NCI-H128 (cell line): ENCODE measurements around the gene SLC1A3.

Experiments
- DNase-seq: peaks from one replicate; lab custom pipeline; 2025; ENCODE audit not compliant: unreplicated experiment; lab: John Stamatoyannopoulos, UW

SLC1A3 gene

GRCh38 chr5:36599986-36600779 lies 6.2 kb upstream of the SLC1A3 start:
- no peak for DNase-seq

- DNase-seq, result no peak
These were observed 5.4 kb upstream of the SLC1A3 start for GRCh38 chr5:36600917-36601527.

DNA sequence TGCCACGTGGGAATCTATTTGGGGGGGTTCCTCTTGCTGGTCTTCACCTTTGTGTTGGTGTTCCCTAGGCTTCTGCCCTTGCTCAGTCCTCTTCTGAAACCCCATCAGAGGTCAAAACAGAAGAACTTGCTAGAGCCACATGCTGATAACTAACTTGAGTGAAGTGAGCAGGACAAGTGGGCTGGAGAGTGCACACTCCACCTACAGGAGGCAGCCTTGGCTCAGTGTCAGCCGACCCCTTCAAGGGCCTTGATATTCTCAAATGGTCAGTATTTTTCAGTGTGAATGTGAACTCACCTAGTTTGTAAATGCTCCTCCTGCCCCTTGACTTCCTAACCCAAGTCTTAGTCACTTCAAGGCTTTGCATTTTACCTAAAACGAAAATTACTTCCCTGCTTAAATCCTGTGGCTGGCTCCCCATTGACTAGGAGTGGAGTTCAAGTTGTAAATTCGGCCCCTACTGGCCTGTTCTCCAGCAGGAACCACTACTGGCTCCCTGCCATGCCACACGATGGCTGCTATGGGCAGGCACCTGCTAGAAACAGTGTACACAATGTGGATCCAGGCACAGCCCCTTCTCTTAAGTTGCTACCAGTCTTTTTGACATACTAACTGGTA lies 3.6 kb upstream of the SLC1A3 start:
- DNase-seq, result no peak

GRCh38 chr5:36605241-36605640 lies 1.2 kb upstream of the SLC1A3 start:
- no peak for DNase-seq

GRCh38 chr5:36606036-36606427 lies 374 bp upstream of the SLC1A3 start:
- DNase-seq, result no peak

DNA sequence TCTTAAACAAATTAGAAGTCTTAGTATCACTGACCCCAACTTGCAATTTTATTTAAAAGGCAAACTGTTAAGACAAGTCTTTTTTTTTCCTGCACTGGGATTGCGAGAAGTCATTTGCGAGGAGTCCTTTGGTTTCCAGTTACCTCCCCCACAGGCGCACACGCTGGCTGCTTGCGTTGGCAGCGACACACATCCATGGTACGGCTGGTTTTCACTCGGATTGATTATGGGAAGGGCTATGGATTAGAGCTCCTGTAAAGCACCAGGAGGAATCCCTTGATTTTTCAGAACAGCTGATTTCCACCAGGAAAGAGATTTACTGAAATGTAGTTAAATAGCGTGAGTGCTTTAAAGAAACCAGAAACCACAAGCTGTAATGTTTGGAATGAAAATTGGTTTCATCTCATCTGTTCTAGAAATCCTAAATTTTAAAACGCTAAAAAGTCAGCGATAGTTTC lies 737 bp downstream of the SLC1A3 start:
- no peak for DNase-seq

- DNase-seq, result no peak
These were observed 1.7 kb downstream of the SLC1A3 start for GRCh38 chr5:36607838-36608783.

DNA sequence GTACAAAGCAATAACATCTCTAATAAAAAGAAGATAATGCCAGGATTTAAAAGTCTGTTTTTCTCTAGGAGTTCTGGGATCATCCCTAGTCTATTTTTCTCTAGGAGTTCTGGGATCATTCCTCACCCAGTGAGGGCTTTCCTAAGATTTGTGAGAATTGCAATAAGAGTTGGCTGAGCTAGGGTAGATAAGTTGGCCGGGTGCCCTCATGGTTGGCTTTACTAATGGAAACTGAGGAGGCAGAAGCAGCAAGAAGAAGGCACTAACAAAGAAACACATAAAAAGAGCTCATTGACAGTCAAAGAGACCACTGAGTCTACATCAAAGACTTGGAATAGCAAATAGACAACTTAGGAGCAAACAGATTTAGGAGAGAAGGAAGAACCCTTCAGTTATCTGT lies 4.2 kb downstream of the SLC1A3 start:
- no peak for DNase-seq

DNA sequence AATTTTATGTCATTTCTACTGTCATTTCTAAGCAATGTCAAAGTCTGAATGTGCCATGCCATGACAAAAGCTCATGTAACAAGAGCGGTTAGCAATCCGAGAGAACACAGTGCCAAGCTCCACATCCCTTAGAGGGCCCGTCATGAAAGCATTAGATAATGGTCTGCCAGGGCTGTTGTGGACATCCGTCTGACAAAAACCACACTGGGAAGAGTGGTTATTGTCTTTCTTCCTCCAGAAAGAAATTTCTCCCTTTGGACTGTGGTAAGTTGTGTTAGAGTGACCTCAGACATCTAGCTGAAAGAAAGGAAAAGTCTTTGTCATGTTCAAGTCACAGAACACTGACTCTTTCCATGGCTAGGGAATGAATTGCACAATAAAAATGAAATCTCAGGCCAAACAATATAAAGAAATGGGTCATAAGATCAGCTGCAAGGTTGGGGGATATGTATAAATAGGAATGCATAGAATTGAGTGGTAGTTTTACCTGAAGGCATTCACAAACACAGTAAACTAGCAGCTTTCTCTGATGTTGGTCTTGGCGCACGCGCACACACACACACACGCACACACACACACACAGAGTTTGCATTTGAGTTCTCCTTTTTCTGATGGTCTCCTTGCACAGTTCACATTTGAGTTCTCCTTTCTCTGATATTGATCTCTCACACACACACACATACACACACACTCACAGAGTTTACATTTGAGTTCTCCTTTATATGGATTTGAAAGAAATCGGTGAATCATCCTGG lies 5.3 kb downstream of the SLC1A3 start:
- DNase-seq, result no peak

DNA sequence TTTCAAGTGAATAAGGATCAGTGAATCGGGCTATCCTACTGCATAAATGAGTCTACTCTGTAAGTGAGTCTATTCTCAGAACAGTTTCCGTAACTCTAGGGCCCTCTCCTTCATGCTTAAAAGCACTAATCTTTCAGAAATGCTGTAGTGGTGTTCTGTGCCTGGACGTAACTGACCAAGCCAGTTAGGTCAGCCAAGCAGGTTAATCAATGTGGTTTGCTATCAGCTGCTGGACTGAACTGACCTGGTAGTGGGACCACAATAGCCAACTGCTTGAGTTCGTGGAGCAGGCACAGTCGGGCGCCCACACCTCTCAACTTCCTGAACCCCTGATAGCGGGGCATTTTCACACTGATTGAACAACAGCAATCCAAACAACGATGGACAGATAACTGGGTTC lies 6.8 kb downstream of the SLC1A3 start:
- DNase-seq, result no peak

- DNase-seq, result no peak
These were observed 7.6 kb downstream of the SLC1A3 start for GRCh38 chr5:36613771-36614656.

- no peak for DNase-seq
These were observed 8.4 kb downstream of the SLC1A3 start for GRCh38 chr5:36614657-36615308.

- no peak for DNase-seq
These were observed 12.7 kb downstream of the SLC1A3 start for GRCh38 chr5:36619012-36619635.

DNA sequence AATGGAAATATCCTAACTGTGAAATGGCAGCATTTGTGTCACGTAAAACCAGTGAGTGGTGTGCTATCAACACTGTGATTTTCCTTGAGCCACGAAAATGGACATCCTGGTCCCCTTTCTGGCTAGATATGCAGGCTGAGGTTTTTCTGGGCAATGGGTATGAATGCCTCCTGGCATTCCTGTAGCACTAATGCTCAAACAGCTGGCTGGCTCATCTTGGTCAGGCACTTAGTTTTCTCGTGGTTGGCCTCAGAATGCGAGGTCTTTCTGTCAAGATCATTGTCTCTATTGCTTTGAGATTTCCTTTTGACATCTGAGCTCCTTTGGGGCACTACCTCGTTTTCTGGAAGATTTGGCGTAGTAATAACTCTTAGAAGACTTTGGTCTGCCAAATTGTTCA lies 15.6 kb downstream of the SLC1A3 start:
- DNase-seq, result no peak

DNA sequence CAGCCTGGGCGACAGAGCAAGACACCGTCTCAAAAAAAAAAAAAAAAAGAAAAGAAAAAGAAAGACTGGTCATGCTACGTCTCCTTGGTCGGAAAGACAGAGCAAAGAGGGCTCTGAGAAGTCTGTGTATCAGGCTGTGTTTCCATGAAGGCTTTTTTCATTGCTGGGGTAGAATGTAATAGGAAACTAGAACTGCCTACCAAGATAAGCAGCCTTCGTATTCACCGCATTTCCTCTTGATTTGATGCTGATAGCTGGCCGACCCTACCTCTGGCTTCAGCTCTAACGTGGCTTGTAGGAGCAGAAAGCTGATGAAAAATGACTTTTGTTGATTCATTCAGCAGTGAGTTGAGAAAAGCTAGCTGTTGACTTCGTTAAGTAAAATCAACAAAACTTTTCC lies 17.4 kb downstream of the SLC1A3 start:
- no peak for DNase-seq

DNA sequence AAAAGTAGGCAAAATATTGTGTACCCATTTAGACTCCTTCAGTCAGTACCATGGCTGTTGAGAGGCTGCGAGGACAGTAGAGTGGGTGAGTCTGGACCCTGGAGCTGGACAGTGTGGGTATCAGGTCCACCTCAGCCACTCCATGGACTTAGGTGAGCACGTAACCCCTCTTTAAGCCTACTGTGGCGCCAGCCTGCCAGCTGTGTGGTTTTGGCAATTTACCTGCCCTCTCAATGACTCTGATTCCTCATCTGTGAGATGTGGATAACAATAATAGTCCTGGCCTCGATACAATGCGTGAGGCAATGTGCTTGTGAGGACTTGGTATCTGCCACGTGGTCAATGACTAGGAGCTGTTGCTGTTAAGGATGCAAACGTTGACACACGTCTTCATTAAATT lies 17.9 kb downstream of the SLC1A3 start:
- DNase-seq, result no peak

GRCh38 chr5:36628695-36629094 lies 22.3 kb downstream of the SLC1A3 start:
- DNase-seq, result no peak

DNA sequence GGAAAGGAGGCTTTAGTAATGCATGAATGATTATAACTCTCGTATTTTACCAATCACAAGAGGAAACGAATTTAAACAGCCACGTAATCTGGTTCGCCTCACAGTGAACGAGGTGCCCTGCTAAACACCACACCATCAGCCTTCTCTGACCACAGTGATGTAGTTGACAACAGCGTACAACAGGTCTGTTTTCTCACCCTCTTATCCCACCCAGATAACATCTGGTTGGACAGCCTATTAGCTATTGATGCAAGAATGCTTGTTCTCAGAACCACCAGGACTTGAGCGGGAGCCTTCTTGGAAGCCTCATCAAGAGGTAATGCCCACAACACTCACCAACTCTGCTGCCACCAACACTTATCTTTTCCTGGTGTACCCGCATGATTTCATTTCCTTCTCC lies 23.3 kb downstream of the SLC1A3 start:
- no peak for DNase-seq
